ENCODE measurements around the gene LRBA. TPM values are rescaled to one million over a fixed set of nuclear protein-coding genes. Genes with fewer than 3 reads are reported as not detected.
"Not testable (repeated sequence)": the region's sequence is repeated elsewhere in the genome, so short reads cannot be mapped to it uniquely, and the experiment has no call there.

LRBA gene
- polyA plus RNA-seq, 1 of the 3 experiments (the other 2 are of a cell fraction): 11.4 TPM

DNA sequence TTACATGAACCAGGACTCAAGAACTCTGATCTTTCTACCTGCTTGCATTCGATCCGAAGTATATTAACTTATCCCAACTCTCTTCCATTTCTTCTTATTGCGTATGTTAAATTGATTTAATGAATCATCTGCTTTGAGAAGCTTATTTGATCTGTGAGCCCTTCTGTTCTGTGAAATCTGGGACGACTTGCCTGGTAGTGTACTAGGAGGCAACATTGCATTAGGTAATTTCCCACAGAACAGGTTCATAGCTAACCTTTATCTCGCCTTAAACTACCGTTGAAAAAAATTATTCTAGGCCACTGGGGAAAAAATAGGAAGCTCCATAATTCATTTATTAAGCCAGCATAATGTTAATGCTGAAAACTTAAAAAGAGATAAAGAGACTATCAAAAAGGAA is 500.4 kb downstream of the LRBA start:
- Histone ChIP-seq H3K27ac (ENCODE audit: low read depth in 2 of 2, low read length in 1 of 2) (no peak overlapping the region), H2AFZ (ENCODE audit: low read depth) (no peak overlapping the region), H3K4me2 (no peak overlapping the region), H3K4me3 (ENCODE audit: low read depth in 2 of 2, low read length in 1 of 2) (no peak overlapping the region), H3K27me3 (ENCODE audit: insufficient read depth) (no peaks in the 10 kb centered on the region), H3K36me3 (replicated peaks in 1 of 2; ENCODE audit: control insufficient read depth in 1 of 2, insufficient read depth in 2 of 2, low read length in 1 of 2) (no peaks in the 10 kb centered on the region), H3K9me2 (no peaks in the 10 kb centered on the region), H3K9me3 (no peaks in the 10 kb centered on the region), H3K79me2 (ENCODE audit: insufficient read depth) (no peaks in the 10 kb centered on the region), H3K9ac (no peak overlapping the region), H4K20me1 (ENCODE audit: insufficient read depth) (no peaks in the 10 kb centered on the region), H3F3A (replicated peaks; ENCODE audit: insufficient read depth) (peaks cover 11% of the 10 kb centered on the region), H3K4me1 (ENCODE audit: control insufficient read depth in 1 of 2, insufficient read depth in 2 of 2, low read depth in 1 of 2, low read length in 1 of 2) (no peaks in the 10 kb centered on the region)
- TF ChIP-seq RFX5 (IDR thresholded peaks at IDR 0.05; ENCODE audit: low read length) (no peak), MXI1 (IDR thresholded peaks at IDR 0.05; ENCODE audit: low read depth, low read length) (no peak), NFIC (IDR thresholded peaks at IDR 0.05; ENCODE audit: borderline replicate concordance) (no peak), NRF1 (IDR thresholded peaks at IDR 0.05; ENCODE audit: low read depth, low read length) (no peak), JUND (IDR thresholded peaks at IDR 0.05) (no peak)
- TF ChIP-seq, protein P1, sequence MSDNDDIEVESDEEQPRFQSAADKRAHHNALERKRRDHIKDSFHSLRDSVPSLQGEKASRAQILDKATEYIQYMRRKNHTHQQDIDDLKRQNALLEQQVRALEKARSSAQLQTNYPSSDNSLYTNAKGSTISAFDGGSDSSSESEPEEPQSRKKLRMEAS (IDR thresholded peaks at IDR 0.05; ENCODE audit: low read depth): no peak
- WGBS (ENCODE audit: low lambda C conversion rate): 85% methylated on average over 6 of the region's 6 CpGs
- no peak for DNase-seq
- POLR2A ChIA-PET: no interaction called here
- CTCF ChIA-PET: interaction anchor here (1.2 kb wide), 1 partner anchor 8 kb away, joined by 3 read pairs; no protein-coding TSS in a partner anchor

DNA sequence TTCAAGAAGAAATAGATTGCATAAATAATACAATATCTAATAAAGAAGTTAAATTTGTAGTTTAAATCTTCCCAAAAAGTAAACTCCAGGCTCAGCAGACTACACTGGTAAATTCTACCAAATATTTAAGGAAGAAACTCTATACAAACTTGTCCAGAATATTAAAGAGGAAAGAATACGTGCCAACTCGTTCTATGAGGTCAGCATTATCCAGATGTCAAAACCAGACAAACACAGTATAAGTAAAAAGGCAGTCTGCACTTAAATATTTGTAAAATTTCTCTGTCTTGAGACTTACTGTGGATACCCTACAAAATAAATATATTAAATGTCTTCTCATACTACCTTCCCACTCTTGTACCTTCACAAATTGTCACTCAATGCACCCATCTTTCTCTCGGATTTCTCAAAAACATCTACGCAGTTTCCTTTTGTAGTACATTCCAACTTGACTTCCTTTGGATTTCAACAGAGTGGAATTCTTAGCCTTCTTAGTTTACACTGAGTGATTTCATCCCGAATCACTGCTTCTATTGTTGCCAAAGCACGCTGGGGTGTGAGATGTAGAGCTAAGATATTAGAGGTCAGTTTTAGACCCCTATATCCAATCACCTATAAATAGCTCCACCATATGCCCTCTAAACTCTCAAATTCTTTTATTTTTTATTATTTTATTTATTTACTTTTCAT is 504.8 kb downstream of the LRBA start:
- peak overlapping the region; percentile 41; the same call in 1 of the 2 replicates for H3K9ac ChIP-seq
- peak overlapping the region; percentile 81; the same call in 1 of the 2 replicates for H2AFZ ChIP-seq (ENCODE audit: low read depth)
- peak overlapping the region in 1 of 2 experiments; percentile 47; a peak in 1 of 4 replicates for H3K4me3 ChIP-seq (ENCODE audit: low read depth in 2 of 2, low read length in 1 of 2)

DNA sequence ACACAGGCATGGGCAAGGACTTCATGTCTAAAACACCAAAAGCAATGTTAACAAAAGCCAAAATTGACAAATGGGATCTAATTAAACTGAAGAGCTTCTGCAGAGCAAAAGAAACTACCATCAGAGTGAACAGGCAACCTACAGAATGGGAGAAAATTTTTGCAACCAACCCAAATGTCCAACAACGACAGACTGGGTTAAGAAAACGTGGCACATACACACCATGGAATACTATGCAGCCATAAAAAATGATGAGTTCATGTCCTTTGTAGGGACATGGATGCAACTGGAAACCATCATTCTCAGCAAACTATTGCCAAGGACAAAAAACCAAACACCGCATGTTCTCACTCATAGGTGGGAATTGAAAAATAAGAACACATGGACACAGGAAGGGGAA is 507.4 kb downstream of the LRBA start:
- H3K4me1 ChIP-seq (ENCODE audit: control insufficient read depth in 1 of 2, insufficient read depth in 2 of 2, low read depth in 1 of 2, low read length in 1 of 2); H3K9me2 ChIP-seq; H2AFZ ChIP-seq (ENCODE audit: low read depth); H3K4me2 ChIP-seq; H3K79me2 ChIP-seq (ENCODE audit: insufficient read depth); H3K27me3 ChIP-seq (ENCODE audit: insufficient read depth); H3K4me3 ChIP-seq (ENCODE audit: low read depth in 2 of 2, low read length in 1 of 2); POLR2A ChIA-PET; H3K9me3 ChIP-seq; H3K9ac ChIP-seq; DNase-seq; H4K20me1 ChIP-seq (ENCODE audit: insufficient read depth); CTCF ChIA-PET; H3K36me3 ChIP-seq (replicated peaks in 1 of 2; ENCODE audit: control insufficient read depth in 1 of 2, insufficient read depth in 2 of 2, low read length in 1 of 2); H3K27ac ChIP-seq (ENCODE audit: low read depth in 2 of 2, low read length in 1 of 2): not testable (repeated sequence)
- H3F3A ChIP-seq (replicated peaks; ENCODE audit: insufficient read depth): peaks cover 14% of the 10 kb centered on the region
- WGBS (ENCODE audit: low lambda C conversion rate): 94% methylated on average over 3 of the region's 3 CpGs

More for the DNA sequence above, 504.8 kb downstream of the LRBA start:
- Histone ChIP-seq H3K4me2 (peak overlapping the region; percentile 69), H3K9me3 (no peaks in the 10 kb centered on the region), H3K36me3 (replicated peaks in 1 of 2; ENCODE audit: control insufficient read depth in 1 of 2, insufficient read depth in 2 of 2, low read length in 1 of 2) (no peaks in the 10 kb centered on the region), H3K27ac (ENCODE audit: low read depth in 2 of 2, low read length in 1 of 2) (peak overlapping the region in 1 of 2 experiments; percentile 72; a peak in 2 of 4 replicates), H4K20me1 (ENCODE audit: insufficient read depth) (no peaks in the 10 kb centered on the region), H3K9me2 (no peaks in the 10 kb centered on the region), H3K27me3 (ENCODE audit: insufficient read depth) (no peaks in the 10 kb centered on the region), H3F3A (replicated peaks; ENCODE audit: insufficient read depth) (peaks cover 14% of the 10 kb centered on the region), H3K79me2 (ENCODE audit: insufficient read depth) (no peaks in the 10 kb centered on the region), H3K4me1 (ENCODE audit: control insufficient read depth in 1 of 2, insufficient read depth in 2 of 2, low read depth in 1 of 2, low read length in 1 of 2) (no peaks in the 10 kb centered on the region)
- 25% methylated on average over 6 of the region's 6 CpGs for WGBS (ENCODE audit: low lambda C conversion rate)
- TF ChIP-seq NFIC (IDR thresholded peaks at IDR 0.05; ENCODE audit: borderline replicate concordance) (peak; percentile 33; the same call in 1 of the 2 replicates), FOSL2 (IDR thresholded peaks at IDR 0.05; ENCODE audit: borderline replicate concordance, low read depth) (peak; percentile 19; the same call in 1 of the 2 replicates), MEF2A (IDR thresholded peaks at IDR 0.05; ENCODE audit: borderline replicate concordance, low read depth) (peak; percentile 26; the same call in 1 of the 2 replicates)
- TF ChIP-seq, protein P2, sequence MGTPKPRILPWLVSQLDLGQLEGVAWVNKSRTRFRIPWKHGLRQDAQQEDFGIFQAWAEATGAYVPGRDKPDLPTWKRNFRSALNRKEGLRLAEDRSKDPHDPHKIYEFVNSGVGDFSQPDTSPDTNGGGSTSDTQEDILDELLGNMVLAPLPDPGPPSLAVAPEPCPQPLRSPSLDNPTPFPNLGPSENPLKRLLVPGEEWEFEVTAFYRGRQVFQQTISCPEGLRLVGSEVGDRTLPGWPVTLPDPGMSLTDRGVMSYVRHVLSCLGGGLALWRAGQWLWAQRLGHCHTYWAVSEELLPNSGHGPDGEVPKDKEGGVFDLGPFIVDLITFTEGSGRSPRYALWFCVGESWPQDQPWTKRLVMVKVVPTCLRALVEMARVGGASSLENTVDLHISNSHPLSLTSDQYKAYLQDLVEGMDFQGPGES (IDR thresholded peaks at IDR 0.05; ENCODE audit: low read depth, low read length): no peak
- ChIA-PET POLR2A (no interaction called here), CTCF (no interaction called here)
- DNase-seq: no peak

Data from SK-N-SH (cell line).